ENCODE results near the gene ARHGEF12. TPM values are rescaled to one million over a fixed set of nuclear protein-coding genes. Genes with fewer than 3 reads are reported as not detected.

The ARHGEF12 gene
- total RNA-seq, 2 donors from 2014 or later = 113 to 132 TPM

- TF ChIP-seq, protein P1, sequence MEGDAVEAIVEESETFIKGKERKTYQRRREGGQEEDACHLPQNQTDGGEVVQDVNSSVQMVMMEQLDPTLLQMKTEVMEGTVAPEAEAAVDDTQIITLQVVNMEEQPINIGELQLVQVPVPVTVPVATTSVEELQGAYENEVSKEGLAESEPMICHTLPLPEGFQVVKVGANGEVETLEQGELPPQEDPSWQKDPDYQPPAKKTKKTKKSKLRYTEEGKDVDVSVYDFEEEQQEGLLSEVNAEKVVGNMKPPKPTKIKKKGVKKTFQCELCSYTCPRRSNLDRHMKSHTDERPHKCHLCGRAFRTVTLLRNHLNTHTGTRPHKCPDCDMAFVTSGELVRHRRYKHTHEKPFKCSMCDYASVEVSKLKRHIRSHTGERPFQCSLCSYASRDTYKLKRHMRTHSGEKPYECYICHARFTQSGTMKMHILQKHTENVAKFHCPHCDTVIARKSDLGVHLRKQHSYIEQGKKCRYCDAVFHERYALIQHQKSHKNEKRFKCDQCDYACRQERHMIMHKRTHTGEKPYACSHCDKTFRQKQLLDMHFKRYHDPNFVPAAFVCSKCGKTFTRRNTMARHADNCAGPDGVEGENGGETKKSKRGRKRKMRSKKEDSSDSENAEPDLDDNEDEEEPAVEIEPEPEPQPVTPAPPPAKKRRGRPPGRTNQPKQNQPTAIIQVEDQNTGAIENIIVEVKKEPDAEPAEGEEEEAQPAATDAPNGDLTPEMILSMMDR (IDR thresholded peaks at IDR 0.05) = no peak
- DNase-seq (ENCODE audit: low spot score) (no peak), ATAC-seq (ENCODE audit: insufficient number of reproducible peaks, low FRiP score, low read depth) (no peak)
- no peaks in the 10 kb centered on the region for H3K27me3 ChIP-seq (replicated peaks; ENCODE audit: insufficient read depth)
- no peaks in the 10 kb centered on the region for H3K4me1 ChIP-seq (ENCODE audit: control insufficient read depth in 1 of 2, low read depth in 2 of 2)
- H3K36me3 ChIP-seq = no peaks in the 10 kb centered on the region
- H3K4me3 ChIP-seq = no peak overlapping the region
- no peaks in the 10 kb centered on the region for H3K9me3 ChIP-seq
- H3K27ac ChIP-seq = no peak overlapping the region
These were observed 158.4 kb downstream of the ARHGEF12 start for GRCh38 chr11:120494595-120494994.

- Histone ChIP-seq H3K27me3 (replicated peaks; ENCODE audit: insufficient read depth) (peaks cover 5% of the 10 kb centered on the region), H3K9me3 (no peaks in the 10 kb centered on the region), H3K36me3 (no peaks in the 10 kb centered on the region), H3K4me3 (no peak overlapping the region), H3K4me1 (ENCODE audit: control insufficient read depth in 1 of 2, low read depth in 2 of 2) (no peaks in the 10 kb centered on the region), H3K27ac (no peak overlapping the region)
- no peak for DNase-seq (ENCODE audit: low spot score)
- ATAC-seq (ENCODE audit: insufficient number of reproducible peaks, low FRiP score, low read depth) = no peak
- TF ChIP-seq, protein P1 (IDR thresholded peaks at IDR 0.05) = no peak
These were observed 162.9 kb downstream of the ARHGEF12 start for GRCh38 chr11:120499088-120499487.

- DNase-seq (ENCODE audit: low spot score) (no peak), ATAC-seq (ENCODE audit: insufficient number of reproducible peaks, low FRiP score, low read depth) (no peak)
- TF ChIP-seq, protein P1 (IDR thresholded peaks at IDR 0.05) = no peak
- Histone ChIP-seq H3K4me1 (ENCODE audit: control insufficient read depth in 1 of 2, low read depth in 2 of 2) (no peaks in the 10 kb centered on the region), H3K27ac (no peak overlapping the region), H3K36me3 (no peaks in the 10 kb centered on the region), H3K9me3 (no peaks in the 10 kb centered on the region), H3K4me3 (no peak overlapping the region), H3K27me3 (replicated peaks; ENCODE audit: insufficient read depth) (peaks cover 5% of the 10 kb centered on the region)
These were observed 163.6 kb downstream of the ARHGEF12 start for GRCh38 chr11:120499859-120500258.

DNA sequence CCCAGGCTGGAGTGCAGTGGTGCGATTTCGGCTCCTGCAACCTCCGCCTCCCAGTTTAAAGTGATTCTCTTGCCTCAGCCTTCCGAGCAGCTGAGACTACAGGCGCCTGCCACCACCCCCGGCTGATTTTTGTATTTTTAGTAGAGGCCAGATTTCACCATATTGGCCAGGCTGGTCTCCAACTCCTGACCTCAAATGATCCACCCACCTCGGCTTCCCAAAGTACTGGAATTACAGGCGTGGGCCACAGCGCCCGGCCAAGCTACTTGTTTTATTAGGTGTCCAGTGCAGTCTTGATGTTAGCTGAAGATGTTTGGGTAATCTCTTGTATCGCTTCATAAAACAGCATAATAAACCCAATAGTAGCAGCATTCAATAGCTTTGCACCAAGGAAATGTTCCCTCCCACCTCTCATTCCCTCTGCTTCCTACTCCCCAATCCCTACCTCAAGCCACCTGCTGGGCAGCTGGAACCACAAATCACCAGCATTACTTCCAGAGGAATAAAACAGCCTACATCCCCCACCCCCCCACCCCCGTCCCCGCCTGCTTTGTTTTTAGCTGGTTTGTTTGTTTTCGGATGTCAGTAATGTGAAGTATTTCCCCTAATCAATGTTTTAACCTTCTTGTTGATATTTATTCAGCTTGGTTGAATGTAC lies 164.3 kb downstream of the ARHGEF12 start:
- no peaks in the 10 kb centered on the region for H3K9me3 ChIP-seq
- ATAC-seq (ENCODE audit: insufficient number of reproducible peaks, low FRiP score, low read depth) (no peak), DNase-seq (ENCODE audit: low spot score) (no peak)
- no peak overlapping the region for H3K27ac ChIP-seq
- no peaks in the 10 kb centered on the region for H3K36me3 ChIP-seq
- no peaks in the 10 kb centered on the region for H3K4me1 ChIP-seq (ENCODE audit: control insufficient read depth in 1 of 2, low read depth in 2 of 2)
- H3K27me3 ChIP-seq (replicated peaks; ENCODE audit: insufficient read depth) = peaks cover 5% of the 10 kb centered on the region
- TF ChIP-seq, protein P1 (IDR thresholded peaks at IDR 0.05) = no peak
- no peak overlapping the region for H3K4me3 ChIP-seq

DNA sequence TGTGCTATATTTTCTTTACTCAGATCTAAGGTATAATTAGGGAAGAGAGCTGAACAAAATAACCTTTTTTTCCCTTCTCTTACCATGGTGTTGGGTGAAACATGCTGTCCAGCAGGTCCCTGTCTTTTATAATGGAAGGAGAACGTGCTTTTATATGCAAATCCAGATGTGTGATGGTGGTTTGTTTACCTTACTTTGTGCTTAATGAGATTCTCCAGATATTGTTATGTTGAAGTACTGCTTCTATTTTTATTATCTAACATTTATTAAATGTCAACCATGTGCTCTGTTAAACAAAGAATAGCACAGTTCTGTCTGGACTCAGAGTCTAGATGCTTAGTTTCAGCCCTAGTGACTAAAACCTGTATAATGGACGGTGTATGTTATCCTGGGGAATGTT lies 165.2 kb downstream of the ARHGEF12 start:
- DNase-seq (ENCODE audit: low spot score) = no peak
- H3K36me3 ChIP-seq = no peaks in the 10 kb centered on the region
- no peak overlapping the region for H3K27ac ChIP-seq
- H3K9me3 ChIP-seq = no peaks in the 10 kb centered on the region
- H3K4me1 ChIP-seq (ENCODE audit: control insufficient read depth in 1 of 2, low read depth in 2 of 2) = no peaks in the 10 kb centered on the region
- ATAC-seq (ENCODE audit: insufficient number of reproducible peaks, low FRiP score, low read depth) = no peak
- TF ChIP-seq, protein P1 (IDR thresholded peaks at IDR 0.05) = no peak
- peaks cover 5% of the 10 kb centered on the region for H3K27me3 ChIP-seq (replicated peaks; ENCODE audit: insufficient read depth)
- H3K4me3 ChIP-seq = no peak overlapping the region
